NCI-H2171 treated with DMSO at 0.1 percent for 48 hours (cell line): ENCODE measurements around the gene CALN1.
"Not testable (repeated sequence)": the region's sequence is repeated elsewhere in the genome, so short reads cannot be mapped to it uniquely, and the experiment has no call there.

Experiments used
- DNase-seq: peaks from one replicate; lab custom pipeline; 2025; lab: John Stamatoyannopoulos, UW

CALN1 gene

GRCh38 chr7:71982851-71983250 is 429.3 kb downstream of the CALN1 start:
- peak; percentile 81 for DNase-seq

- DNase-seq, result no peak
Observed at GRCh38 chr7:71976645-71977044, 435.5 kb downstream of the CALN1 start.

- DNase-seq, result peak; percentile 62
Observed at GRCh38 chr7:71974611-71975010, 437.5 kb downstream of the CALN1 start.

GRCh38 chr7:71972534-71972933 is 439.6 kb downstream of the CALN1 start:
- DNase-seq, result peak; percentile 19

- no peak for DNase-seq
Observed at GRCh38 chr7:71970725-71971124, 441.4 kb downstream of the CALN1 start.

- DNase-seq, result no peak
Observed at GRCh38 chr7:71962636-71963035, 449.5 kb downstream of the CALN1 start.

- DNase-seq, result no peak
Observed at GRCh38 chr7:71961283-71961682, 450.9 kb downstream of the CALN1 start.

GRCh38 chr7:71942115-71942514 is 470.0 kb downstream of the CALN1 start:
- no peak for DNase-seq

GRCh38 chr7:71937840-71938371 is 474.2 kb downstream of the CALN1 start:
- DNase-seq, result peak; percentile 84

- DNase-seq, result no peak
Observed at GRCh38 chr7:71935674-71936073, 476.5 kb downstream of the CALN1 start.

GRCh38 chr7:71933426-71933825 is 478.7 kb downstream of the CALN1 start:
- DNase-seq, result no peak

GRCh38 chr7:71925663-71926062 is 486.5 kb downstream of the CALN1 start:
- no peak for DNase-seq

GRCh38 chr7:71914204-71914603 is 497.9 kb downstream of the CALN1 start:
- not testable (repeated sequence) for DNase-seq

- no peak for DNase-seq
Observed at GRCh38 chr7:71912476-71912875, 499.7 kb downstream of the CALN1 start.

- no peak for DNase-seq
Observed at GRCh38 chr7:71911051-71911450, 501.1 kb downstream of the CALN1 start.

GRCh38 chr7:71905821-71906220 is 506.3 kb downstream of the CALN1 start:
- DNase-seq, result no peak

- no peak for DNase-seq
Observed at GRCh38 chr7:71904484-71904883, 507.7 kb downstream of the CALN1 start.

GRCh38 chr7:71900556-71900955 is 511.6 kb downstream of the CALN1 start:
- DNase-seq, result peak; percentile 10

- DNase-seq, result no peak
Observed at GRCh38 chr7:71896535-71896934, 515.6 kb downstream of the CALN1 start.

- no peak for DNase-seq
Observed at GRCh38 chr7:71886046-71886445, 526.1 kb downstream of the CALN1 start.

- DNase-seq, result no peak
Observed at GRCh38 chr7:71885487-71885886, 526.7 kb downstream of the CALN1 start.

GRCh38 chr7:71883415-71883814 is 528.7 kb downstream of the CALN1 start:
- DNase-seq, result no peak

GRCh38 chr7:71871446-71871845 is 540.7 kb downstream of the CALN1 start:
- peak; percentile 34 for DNase-seq

GRCh38 chr7:71870812-71871211 is 541.3 kb downstream of the CALN1 start:
- peak; percentile 56 for DNase-seq

- no peak for DNase-seq
Observed at GRCh38 chr7:71868797-71869196, 543.3 kb downstream of the CALN1 start.
